AG09319 (cell line): ENCODE measurements around the gene BRSK1.

Source experiments
- DNase-seq: peaks from one replicate; pipeline ENCODE4 v3.0.0-alpha.2; 2010; ENCODE audit warnings: low read depth; ENCODE audit errors: extremely low read depth
- CTCF ChIP-seq: IDR thresholded peaks from 2 replicates; pipeline ENCODE4 v1.5.1; 2011; ENCODE audit warnings: low read depth, mild to moderate bottlenecking, inconsistent platforms, low read length, moderate library complexity

The BRSK1 gene

GRCh38 chr19:55308281-55308680, 24.5 kb downstream of the BRSK1 start:
- TF ChIP-seq CTCF = no peak
- DNase-seq = no peak

- DNase-seq = no peak
- TF ChIP-seq CTCF = no peak
Measured at GRCh38 chr19:55309448-55309847, 25.7 kb downstream of the BRSK1 start.

- TF ChIP-seq CTCF = no peak
- no peak for DNase-seq
Measured at GRCh38 chr19:55310498-55310897, 26.7 kb downstream of the BRSK1 start.

- TF ChIP-seq CTCF = no peak
- DNase-seq = no peak
Measured at GRCh38 chr19:55311397-55311796, 27.6 kb downstream of the BRSK1 start.

- no peak for DNase-seq
- no peak for TF ChIP-seq CTCF
Measured at GRCh38 chr19:55311797-55312196, 28.0 kb downstream of the BRSK1 start.

- no peak for DNase-seq
- TF ChIP-seq CTCF = no peak
Measured at GRCh38 chr19:55312621-55313512, 29.1 kb downstream of the BRSK1 start.

GRCh38 chr19:55314396-55314795, 30.6 kb downstream of the BRSK1 start:
- TF ChIP-seq CTCF = no peak
- DNase-seq = no peak
